Cardiac fibroblast (primary cell): ENCODE data around the gene GPR68.

ENCODE experiments used
- DNase-seq, 2 donors: peaks; one replicate each; pipeline versions ENCODE4 v3.0.0 to v3.0.0-alpha.2; 2010; ENCODE audit warnings: low read depth in 2 of 2
- H3K4me3 ChIP-seq, 2 donors: replicated peaks in 1 of 2; 1 replicate in 1 of 2; 2 replicates in 1 of 2; pipeline ENCODE4 v1.5.1; 2011; ENCODE audit warnings: low read depth in 2 of 2, low read length in 2 of 2, mild to moderate bottlenecking in 2 of 2, moderate library complexity in 1 of 2
- TF ChIP-seq, protein P1 (sequence below): IDR thresholded peaks from one replicate; pipeline ENCODE4 v1.5.1; 2011; ENCODE audit warnings: low read depth, mild to moderate bottlenecking, low read length, inconsistent platforms

Gene GPR68

DNA sequence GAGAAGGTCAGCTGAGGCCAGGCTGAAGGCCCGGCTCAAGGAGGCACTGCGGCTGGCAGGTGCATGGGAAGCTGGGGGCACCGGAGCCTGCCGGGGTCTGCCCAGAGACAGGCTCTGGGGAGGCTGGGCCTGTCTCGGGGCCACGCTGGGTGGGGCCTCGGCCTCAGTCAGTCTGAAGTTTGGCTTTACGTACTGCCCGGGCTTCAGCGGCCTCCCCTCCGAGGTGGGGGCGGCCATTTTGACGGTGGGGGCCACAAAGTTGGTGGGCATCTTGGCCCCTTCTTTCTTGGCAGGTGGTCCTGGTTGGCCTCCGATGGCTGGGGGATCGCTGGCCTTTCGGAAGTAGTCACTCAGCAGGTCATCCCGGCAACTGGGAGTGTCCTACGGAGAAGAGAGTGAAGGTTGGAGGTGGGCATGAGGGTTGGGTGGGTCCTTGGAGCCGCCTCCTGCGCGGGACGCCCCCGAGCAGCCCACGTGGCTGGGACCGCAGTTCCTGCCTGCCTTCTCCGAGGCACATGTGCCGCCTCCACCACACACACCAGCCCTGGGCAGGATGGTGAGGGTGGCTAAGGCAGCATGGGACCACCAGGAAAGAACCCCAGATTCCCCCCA is 28.9 kb upstream of the GPR68 start:
- no peak overlapping the region for H3K4me3 ChIP-seq
- no peak for DNase-seq
- TF ChIP-seq, protein P1, sequence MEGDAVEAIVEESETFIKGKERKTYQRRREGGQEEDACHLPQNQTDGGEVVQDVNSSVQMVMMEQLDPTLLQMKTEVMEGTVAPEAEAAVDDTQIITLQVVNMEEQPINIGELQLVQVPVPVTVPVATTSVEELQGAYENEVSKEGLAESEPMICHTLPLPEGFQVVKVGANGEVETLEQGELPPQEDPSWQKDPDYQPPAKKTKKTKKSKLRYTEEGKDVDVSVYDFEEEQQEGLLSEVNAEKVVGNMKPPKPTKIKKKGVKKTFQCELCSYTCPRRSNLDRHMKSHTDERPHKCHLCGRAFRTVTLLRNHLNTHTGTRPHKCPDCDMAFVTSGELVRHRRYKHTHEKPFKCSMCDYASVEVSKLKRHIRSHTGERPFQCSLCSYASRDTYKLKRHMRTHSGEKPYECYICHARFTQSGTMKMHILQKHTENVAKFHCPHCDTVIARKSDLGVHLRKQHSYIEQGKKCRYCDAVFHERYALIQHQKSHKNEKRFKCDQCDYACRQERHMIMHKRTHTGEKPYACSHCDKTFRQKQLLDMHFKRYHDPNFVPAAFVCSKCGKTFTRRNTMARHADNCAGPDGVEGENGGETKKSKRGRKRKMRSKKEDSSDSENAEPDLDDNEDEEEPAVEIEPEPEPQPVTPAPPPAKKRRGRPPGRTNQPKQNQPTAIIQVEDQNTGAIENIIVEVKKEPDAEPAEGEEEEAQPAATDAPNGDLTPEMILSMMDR: no peak

- DNase-seq: no peak
- TF ChIP-seq, protein P1: no peak
- no peak overlapping the region for H3K4me3 ChIP-seq
Measured at GRCh38 chr14:91272341-91273272, 28.1 kb upstream of the GPR68 start.

DNA sequence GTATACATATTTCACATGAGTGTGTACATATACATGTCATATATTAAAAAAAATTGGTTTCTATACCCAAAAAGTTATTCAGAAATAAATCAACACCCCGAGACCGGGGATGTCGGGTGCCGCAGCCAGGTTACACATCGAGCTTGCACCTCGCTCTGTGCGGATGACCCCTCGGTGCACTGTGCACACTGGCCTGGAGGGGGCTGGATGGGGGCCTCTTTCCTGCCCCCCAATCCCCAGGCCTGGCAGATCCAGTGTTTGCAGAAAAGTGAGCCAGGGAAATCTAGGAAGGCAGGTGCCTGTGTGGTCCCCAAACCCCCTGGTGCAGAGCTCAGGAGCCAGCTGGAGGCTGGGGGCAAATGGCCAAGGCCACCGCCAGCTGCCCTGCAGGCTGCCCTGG is 27.1 kb upstream of the GPR68 start:
- no peak overlapping the region for H3K4me3 ChIP-seq
- TF ChIP-seq, protein P1: no peak
- no peak for DNase-seq

DNA sequence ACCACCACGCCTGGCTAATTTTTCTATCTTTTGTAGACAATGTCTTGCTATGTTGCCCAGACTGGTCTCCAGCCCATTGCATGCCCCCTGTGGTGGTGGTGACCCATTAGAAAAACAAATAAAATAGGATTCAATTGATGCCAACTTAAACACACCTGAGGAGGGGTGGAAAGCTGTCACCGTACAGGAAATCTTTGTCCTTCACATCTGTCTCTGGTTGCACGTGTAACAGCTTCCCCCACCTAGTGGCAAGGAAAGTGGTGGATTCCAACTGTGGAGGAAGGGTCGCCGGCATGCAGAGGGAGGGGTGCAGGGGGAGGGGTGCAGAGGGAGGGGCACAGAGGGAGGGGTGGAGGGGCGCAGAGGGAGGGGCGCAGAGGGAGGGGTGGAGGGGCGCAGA is 26.1 kb upstream of the GPR68 start:
- no peak overlapping the region for H3K4me3 ChIP-seq
- TF ChIP-seq, protein P1: no peak
- DNase-seq: no peak

DNA sequence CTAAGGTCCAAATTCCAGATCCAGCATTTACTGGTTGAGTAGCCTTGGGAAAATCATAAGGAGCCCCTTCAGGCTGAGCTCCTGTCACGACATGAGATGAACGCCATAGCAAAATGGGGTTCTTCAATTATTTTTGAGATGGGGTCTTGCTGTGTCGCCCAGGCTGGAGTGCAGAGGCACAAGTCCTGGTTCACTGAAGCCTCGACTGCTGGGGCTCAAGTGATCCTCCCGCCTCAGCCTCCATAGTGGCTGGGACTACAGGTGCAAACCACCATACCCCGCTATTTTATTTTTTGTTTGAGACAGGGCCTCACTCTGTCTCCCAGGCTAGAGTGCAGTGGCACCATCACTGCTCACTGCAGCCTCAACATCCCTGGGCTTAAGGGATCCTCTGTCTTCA is 25.7 kb upstream of the GPR68 start:
- TF ChIP-seq, protein P1: no peak
- no peak for DNase-seq
- H3K4me3 ChIP-seq: no peak overlapping the region

GRCh38 chr14:91269076-91269991 is 24.8 kb upstream of the GPR68 start:
- peak in 1 of 2 donors; percentile 48 for DNase-seq
- TF ChIP-seq, protein P1: no peak
- H3K4me3 ChIP-seq: no peak overlapping the region
